ENCODE data around the gene ACE.

Gene ACE

DNA sequence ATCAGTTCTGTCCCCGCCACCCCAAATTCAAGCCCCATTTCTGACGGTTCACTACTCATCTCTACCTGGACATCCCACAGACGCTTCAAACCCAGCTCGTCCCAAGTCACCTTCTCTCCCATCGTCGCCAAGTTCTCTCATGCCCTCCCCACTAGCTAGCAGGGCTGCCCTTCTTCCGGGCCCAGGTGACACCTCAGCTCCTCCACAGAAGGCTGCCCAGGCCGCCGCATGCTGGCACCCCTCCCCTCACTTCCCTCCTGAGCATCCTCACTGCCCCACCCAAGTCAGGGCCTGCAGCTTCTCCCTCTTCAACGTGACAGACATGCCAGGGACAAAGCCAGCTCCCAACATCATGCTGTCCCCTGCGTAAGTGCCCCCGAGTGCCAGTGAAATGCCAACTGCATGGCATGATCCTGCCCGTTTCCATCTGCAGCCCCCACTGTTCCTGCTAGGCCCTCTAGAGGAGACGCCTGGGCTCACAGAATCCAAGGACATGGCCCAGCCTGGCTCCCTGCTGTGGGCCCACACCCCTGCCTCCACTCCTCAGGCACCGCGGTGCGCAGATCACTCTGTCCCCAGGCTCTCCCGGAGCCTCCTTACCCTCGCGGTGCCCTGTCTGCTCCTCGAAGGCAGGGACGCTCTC lies 36.6 kb upstream of the ACE start:
- TF ChIP-seq, protein P1, sequence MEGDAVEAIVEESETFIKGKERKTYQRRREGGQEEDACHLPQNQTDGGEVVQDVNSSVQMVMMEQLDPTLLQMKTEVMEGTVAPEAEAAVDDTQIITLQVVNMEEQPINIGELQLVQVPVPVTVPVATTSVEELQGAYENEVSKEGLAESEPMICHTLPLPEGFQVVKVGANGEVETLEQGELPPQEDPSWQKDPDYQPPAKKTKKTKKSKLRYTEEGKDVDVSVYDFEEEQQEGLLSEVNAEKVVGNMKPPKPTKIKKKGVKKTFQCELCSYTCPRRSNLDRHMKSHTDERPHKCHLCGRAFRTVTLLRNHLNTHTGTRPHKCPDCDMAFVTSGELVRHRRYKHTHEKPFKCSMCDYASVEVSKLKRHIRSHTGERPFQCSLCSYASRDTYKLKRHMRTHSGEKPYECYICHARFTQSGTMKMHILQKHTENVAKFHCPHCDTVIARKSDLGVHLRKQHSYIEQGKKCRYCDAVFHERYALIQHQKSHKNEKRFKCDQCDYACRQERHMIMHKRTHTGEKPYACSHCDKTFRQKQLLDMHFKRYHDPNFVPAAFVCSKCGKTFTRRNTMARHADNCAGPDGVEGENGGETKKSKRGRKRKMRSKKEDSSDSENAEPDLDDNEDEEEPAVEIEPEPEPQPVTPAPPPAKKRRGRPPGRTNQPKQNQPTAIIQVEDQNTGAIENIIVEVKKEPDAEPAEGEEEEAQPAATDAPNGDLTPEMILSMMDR (IDR thresholded peaks at IDR 0.05; ENCODE audit: insufficient read depth, low read depth, low read length, missing control alignments) = no peak
- no peak for DNase-seq (ENCODE audit: low read depth)
- no peak overlapping the region for H3K4me3 ChIP-seq (ENCODE audit: low read depth, low read length)

DNA sequence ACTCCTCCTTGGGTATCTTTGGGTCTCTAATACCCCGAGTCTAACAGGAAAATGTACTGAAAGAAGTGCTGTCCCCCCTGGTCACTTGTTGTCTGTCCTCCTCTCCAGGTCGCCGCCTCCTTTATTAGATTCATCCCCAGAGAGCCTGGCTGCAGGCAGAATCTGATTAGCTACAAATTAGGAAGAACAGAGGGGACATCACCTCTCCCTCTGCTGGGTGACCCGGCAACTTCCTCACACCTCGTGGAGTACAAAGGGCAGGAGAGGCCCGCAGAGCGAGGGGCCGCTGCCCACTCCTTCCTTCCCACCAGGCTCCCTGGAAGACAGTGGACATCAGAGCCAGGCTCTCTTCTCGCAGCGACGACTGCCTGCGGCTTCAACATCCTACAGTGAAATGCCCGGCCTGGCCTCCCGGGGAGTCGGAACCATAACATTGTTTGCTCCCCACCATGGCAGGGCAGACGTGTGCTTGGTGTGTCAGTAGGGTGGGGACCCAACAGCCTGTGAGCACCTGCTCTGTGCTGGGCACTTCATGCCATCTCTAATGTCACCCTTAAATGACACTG lies 36.0 kb upstream of the ACE start:
- TF ChIP-seq, protein P1 (IDR thresholded peaks at IDR 0.05; ENCODE audit: insufficient read depth, low read depth, low read length, missing control alignments) = no peak
- no peak overlapping the region for H3K4me3 ChIP-seq (ENCODE audit: low read depth, low read length)
- no peak for DNase-seq (ENCODE audit: low read depth)

DNA sequence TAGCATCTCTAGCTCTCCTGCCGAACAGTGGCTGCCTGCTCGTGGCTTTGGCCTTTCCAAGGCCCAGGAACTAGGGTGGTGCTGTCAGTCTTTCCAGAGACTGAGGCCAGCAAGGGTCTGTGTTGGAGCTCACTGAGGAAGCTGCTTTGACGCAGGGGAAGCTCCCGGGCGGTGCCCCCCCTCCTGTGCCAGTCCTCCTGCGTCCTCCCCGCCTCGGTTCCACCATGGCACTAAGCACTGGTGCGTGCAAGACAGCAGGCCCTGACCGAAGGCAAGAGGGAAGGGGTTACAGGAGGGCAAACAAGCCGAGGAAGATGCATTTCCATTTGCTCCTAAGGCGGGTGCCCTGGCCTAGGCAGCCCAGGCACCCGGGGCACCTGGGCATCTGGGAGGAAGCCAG lies 35.2 kb upstream of the ACE start:
- no peak for DNase-seq (ENCODE audit: low read depth)
- TF ChIP-seq, protein P1 (IDR thresholded peaks at IDR 0.05; ENCODE audit: insufficient read depth, low read depth, low read length, missing control alignments) = no peak
- no peak overlapping the region for H3K4me3 ChIP-seq (ENCODE audit: low read depth, low read length)

DNA sequence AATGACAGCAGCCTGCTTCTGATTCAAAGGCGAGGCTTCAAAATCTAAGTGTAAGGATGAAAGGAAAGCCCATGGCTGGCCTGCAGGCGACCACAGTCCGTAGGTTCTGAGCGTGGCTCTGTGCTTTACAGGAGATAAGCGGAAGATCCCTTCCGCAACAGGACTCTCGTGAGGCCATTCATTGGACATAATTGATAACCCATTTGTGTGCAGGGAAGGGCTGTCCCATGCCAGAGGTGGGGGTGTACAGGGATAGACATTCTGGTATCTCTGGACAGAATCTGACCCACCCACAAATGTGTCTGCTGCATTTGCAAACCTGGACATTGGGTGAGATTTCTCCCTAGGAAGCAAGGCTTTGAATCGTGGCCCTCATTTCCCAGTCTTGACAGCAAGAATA lies 34.8 kb upstream of the ACE start:
- no peak for DNase-seq (ENCODE audit: low read depth)
- TF ChIP-seq, protein P1 (IDR thresholded peaks at IDR 0.05; ENCODE audit: insufficient read depth, low read depth, low read length, missing control alignments) = no peak

DNA sequence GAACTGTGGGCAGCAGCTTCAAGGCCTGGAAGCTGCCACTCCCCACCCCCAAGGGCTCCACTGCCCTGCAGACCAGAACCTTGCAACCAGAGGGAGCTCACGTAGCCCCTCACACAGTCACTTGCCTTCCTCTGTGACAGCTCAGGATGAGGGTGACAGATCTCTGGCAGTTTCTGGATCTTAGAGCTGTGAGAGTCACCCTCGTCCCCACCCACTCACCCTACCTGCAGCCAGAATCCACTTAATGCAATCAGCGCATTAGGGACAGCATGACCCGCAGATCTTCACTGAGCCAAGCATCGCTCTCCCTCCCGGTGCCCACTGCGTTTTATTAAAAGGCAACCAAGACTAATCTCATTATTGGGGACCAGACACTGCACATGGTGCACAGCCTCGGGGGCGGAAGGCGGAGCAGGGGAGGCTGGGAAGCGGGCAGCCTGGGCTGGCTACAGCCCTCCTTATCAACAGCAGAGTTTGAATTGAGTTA lies 34.3 kb upstream of the ACE start:
- no peak overlapping the region for H3K4me3 ChIP-seq (ENCODE audit: low read depth, low read length)
- TF ChIP-seq, protein P1 (IDR thresholded peaks at IDR 0.05; ENCODE audit: insufficient read depth, low read depth, low read length, missing control alignments) = no peak
- DNase-seq (ENCODE audit: low read depth) = peak; percentile 31

More for the DNA sequence above, 34.8 kb upstream of the ACE start:
- no peak overlapping the region for H3K4me3 ChIP-seq (ENCODE audit: low read depth, low read length)

DNA sequence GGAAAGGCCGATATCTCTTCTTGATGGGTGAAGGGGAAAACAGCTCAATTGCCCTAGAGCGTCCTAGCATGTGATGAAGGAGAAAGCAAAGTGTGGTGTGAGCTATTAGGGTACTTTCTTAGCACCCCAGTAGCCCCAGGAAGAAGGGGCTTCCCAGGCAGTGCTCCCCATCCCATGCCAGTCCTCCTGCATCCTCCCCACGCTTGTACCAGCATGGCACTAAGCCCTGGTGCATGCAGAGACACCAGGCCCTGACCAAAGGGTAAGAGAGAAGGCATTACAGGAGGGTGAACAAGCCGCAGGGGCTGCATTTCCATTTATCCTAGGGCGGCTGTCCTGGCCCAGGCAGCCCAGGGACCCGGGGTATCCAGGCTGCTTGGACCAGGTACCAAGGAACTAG lies 33.8 kb upstream of the ACE start:
- TF ChIP-seq, protein P1 (IDR thresholded peaks at IDR 0.05; ENCODE audit: insufficient read depth, low read depth, low read length, missing control alignments) = no peak
- DNase-seq (ENCODE audit: low read depth) = no peak
- H3K4me3 ChIP-seq (ENCODE audit: low read depth, low read length) = no peak overlapping the region

DNA sequence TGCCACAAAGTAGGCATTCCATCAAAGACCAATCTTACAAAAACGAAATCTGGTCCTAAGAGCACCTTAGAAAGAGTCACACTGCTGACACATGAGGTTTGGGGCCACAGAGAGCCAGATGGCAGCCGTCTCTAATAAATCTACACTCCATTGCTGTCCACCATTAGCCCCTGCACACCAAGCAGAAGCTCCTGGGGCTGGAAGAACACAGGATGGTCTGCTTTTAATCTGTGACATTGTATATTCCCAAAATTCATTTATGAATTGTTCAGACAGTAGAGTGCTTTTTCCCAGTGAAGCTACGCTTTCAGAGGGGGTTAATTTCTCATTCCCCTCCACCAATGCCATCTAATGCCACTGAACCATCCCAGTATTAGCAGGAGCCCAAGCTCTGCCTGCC lies 32.4 kb upstream of the ACE start:
- H3K4me3 ChIP-seq (ENCODE audit: low read depth, low read length) = no peak overlapping the region
- TF ChIP-seq, protein P1 (IDR thresholded peaks at IDR 0.05; ENCODE audit: insufficient read depth, low read depth, low read length, missing control alignments) = no peak
- no peak for DNase-seq (ENCODE audit: low read depth)

Measured in GM12865 (cell line).